Mucosa of stomach (tissue), 1 donor: ENCODE results near the gene KIF21B.
A peak's percentile ranks its signal among the peaks of the same experiment; 100 is the strongest.

ENCODE experiments used
- H3K27me3 ChIP-seq: one replicate; pipeline ENCODE4 v1.7.0; 2013; ENCODE audit warnings: mild to moderate bottlenecking, low read length; ENCODE audit not compliant: control insufficient read depth, insufficient read depth
- H3K36me3 ChIP-seq: one replicate; pipeline ENCODE4 v1.7.0; 2013; ENCODE audit warnings: low read length; ENCODE audit not compliant: control insufficient read depth, insufficient read depth
- H3K4me1 ChIP-seq: one replicate; pipeline ENCODE4 v1.7.0; 2013; ENCODE audit warnings: mild to moderate bottlenecking, low read length; ENCODE audit not compliant: control insufficient read depth, insufficient read depth
- H3K4me3 ChIP-seq: one replicate; pipeline ENCODE4 v1.7.0; 2013; ENCODE audit warnings: low read length
- H3K9ac ChIP-seq: one replicate; pipeline ENCODE4 v1.7.0; 2013; ENCODE audit warnings: mild to moderate bottlenecking, low read length, moderate library complexity
- H3K9me3 ChIP-seq: one replicate; pipeline ENCODE4 v1.7.0; 2013; ENCODE audit warnings: mild to moderate bottlenecking, low read length, moderate library complexity; ENCODE audit not compliant: control insufficient read depth
- donor health status: Pancreatic carcinoma.

The KIF21B gene

GRCh38 chr1:201024625-201024998 is 1.1 kb upstream of the KIF21B start:
- H3K9ac ChIP-seq = no peak overlapping the region
- no peaks in the 10 kb centered on the region for H3K9me3 ChIP-seq
- peaks cover 10% of the 10 kb centered on the region for H3K27me3 ChIP-seq
- H3K4me1 ChIP-seq = peaks cover 45% of the 10 kb centered on the region
- H3K4me3 ChIP-seq = no peak overlapping the region
- no peaks in the 10 kb centered on the region for H3K36me3 ChIP-seq

GRCh38 chr1:201023920-201024624 is 558 bp upstream of the KIF21B start:
- Histone ChIP-seq H3K4me3 (no peak overlapping the region), H3K36me3 (no peaks in the 10 kb centered on the region), H3K9ac (no peak overlapping the region), H3K4me1 (peaks cover 50% of the 10 kb centered on the region), H3K27me3 (peaks cover 10% of the 10 kb centered on the region), H3K9me3 (no peaks in the 10 kb centered on the region)

GRCh38 chr1:201022820-201023516 is 546 bp downstream of the KIF21B start:
- Histone ChIP-seq H3K9me3 (no peaks in the 10 kb centered on the region), H3K4me1 (peaks cover 42% of the 10 kb centered on the region), H3K36me3 (no peaks in the 10 kb centered on the region), H3K9ac (peak overlapping the region; percentile 55), H3K4me3 (peak overlapping the region; percentile 38), H3K27me3 (peaks cover 10% of the 10 kb centered on the region)

GRCh38 chr1:201022493-201022819 is 1.1 kb downstream of the KIF21B start:
- peaks cover 40% of the 10 kb centered on the region for H3K4me1 ChIP-seq
- peak overlapping the region; percentile 38 for H3K4me3 ChIP-seq
- H3K9ac ChIP-seq = peak overlapping the region; percentile 55
- peaks cover 10% of the 10 kb centered on the region for H3K27me3 ChIP-seq
- H3K36me3 ChIP-seq = no peaks in the 10 kb centered on the region
- H3K9me3 ChIP-seq = no peaks in the 10 kb centered on the region

GRCh38 chr1:201021630-201022492 is 1.7 kb downstream of the KIF21B start:
- H3K9ac ChIP-seq = no peak overlapping the region
- no peaks in the 10 kb centered on the region for H3K9me3 ChIP-seq
- no peak overlapping the region for H3K4me3 ChIP-seq
- H3K36me3 ChIP-seq = no peaks in the 10 kb centered on the region
- peaks cover 40% of the 10 kb centered on the region for H3K4me1 ChIP-seq
- peaks cover 10% of the 10 kb centered on the region for H3K27me3 ChIP-seq

- H3K4me1 ChIP-seq = peaks cover 43% of the 10 kb centered on the region
- H3K9ac ChIP-seq = peak overlapping the region; percentile 39
These were observed 2.5 kb downstream of the KIF21B start for GRCh38 chr1:201020721-201021629.

GRCh38 chr1:201020040-201020591 is 3.4 kb downstream of the KIF21B start:
- H3K4me1 ChIP-seq = peaks cover 49% of the 10 kb centered on the region
- peak overlapping the region; percentile 39 for H3K9ac ChIP-seq
- no peak overlapping the region for H3K4me3 ChIP-seq
- H3K27me3 ChIP-seq = peaks cover 17% of the 10 kb centered on the region
- no peaks in the 10 kb centered on the region for H3K9me3 ChIP-seq
- H3K36me3 ChIP-seq = no peaks in the 10 kb centered on the region

More at GRCh38 chr1:201020721-201021629, 2.5 kb downstream of the KIF21B start:
- no peaks in the 10 kb centered on the region for H3K9me3 ChIP-seq
- H3K27me3 ChIP-seq = peaks cover 11% of the 10 kb centered on the region
- no peak overlapping the region for H3K4me3 ChIP-seq
- H3K36me3 ChIP-seq = no peaks in the 10 kb centered on the region

- H3K9me3 ChIP-seq = no peaks in the 10 kb centered on the region
- H3K27me3 ChIP-seq = peaks cover 17% of the 10 kb centered on the region
- H3K4me3 ChIP-seq = no peak overlapping the region
- peaks cover 52% of the 10 kb centered on the region for H3K4me1 ChIP-seq
- H3K36me3 ChIP-seq = no peaks in the 10 kb centered on the region
- peak overlapping the region; percentile 39 for H3K9ac ChIP-seq
These were observed 4.1 kb downstream of the KIF21B start for GRCh38 chr1:201019321-201019977.

- Histone ChIP-seq H3K36me3 (no peaks in the 10 kb centered on the region), H3K4me1 (peaks cover 56% of the 10 kb centered on the region), H3K4me3 (no peak overlapping the region), H3K9ac (no peak overlapping the region), H3K9me3 (no peaks in the 10 kb centered on the region), H3K27me3 (peaks cover 14% of the 10 kb centered on the region)
These were observed 5.7 kb downstream of the KIF21B start for GRCh38 chr1:201017828-201018163.

- Histone ChIP-seq H3K27me3 (peaks cover 8% of the 10 kb centered on the region), H3K4me1 (peaks cover 52% of the 10 kb centered on the region), H3K36me3 (no peaks in the 10 kb centered on the region), H3K4me3 (no peak overlapping the region), H3K9me3 (no peaks in the 10 kb centered on the region), H3K9ac (no peak overlapping the region)
These were observed 6.3 kb downstream of the KIF21B start for GRCh38 chr1:201016943-201017827.
